Uterus (tissue), 2 donors: Measurements from ENCODE around the gene EXOC4.

Experiments
- CTCF ChIP-seq, 4 experiments: fragments of 200-600 bp in 2 of 4; fragments of 450-650 bp in 2 of 4; sonication (generic) in 2 of 4; IDR thresholded peaks; one replicate each; pipeline ENCODE4 v1.5.1; 2016 to 2019; ENCODE audit warnings: antibody characterized with exemption in 4 of 4, mild to moderate bottlenecking in 2 of 4, moderate library complexity in 1 of 4
- POLR2A ChIP-seq, 2 donors: fragments of 450-650 bp; IDR thresholded peaks; one replicate each; pipeline ENCODE4 v1.6.1; 2016; ENCODE audit warnings: antibody characterized with exemption in 2 of 2, mild to moderate bottlenecking in 1 of 2, moderate library complexity in 1 of 2

DNA sequence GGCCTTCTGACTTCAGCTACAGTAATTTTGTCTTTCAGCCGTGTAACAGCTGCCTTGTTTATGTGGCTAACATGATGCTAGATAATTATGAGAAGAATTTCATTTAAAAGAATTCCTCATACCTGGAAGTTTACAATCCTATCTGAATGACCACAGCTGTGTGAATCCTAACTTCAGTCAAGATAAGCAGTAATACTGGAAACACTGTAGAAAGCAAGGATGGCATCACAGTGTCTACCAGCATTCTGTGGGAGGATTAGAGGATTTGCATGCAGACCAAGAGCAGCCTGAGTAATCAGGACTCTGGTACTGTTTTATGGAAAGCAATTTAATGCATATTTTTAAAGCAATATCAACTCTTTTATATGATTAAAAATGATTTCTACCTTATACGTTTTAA is 282.4 kb downstream of the EXOC4 start:
- TF ChIP-seq POLR2A (IDR thresholded peaks at IDR 0.05) = no peak
- no peak for TF ChIP-seq CTCF (IDR thresholded peaks at IDR 0.05)
